ENCODE measurements around the gene C6orf118.

Gene C6orf118

GRCh38 chr6:165308926-165309731 lies at the start of gene C6orf118:
TSS of gene C6orf118 (minus strand) at chr6:165309605. CDS start at chr6:165309586, 19 bp downstream.
- no peak for FAIRE-seq

GRCh38 chr6:165345700-165346099 lies 36.3 kb upstream of the C6orf118 start:
- no peak for FAIRE-seq

- FAIRE-seq = no peak
Observed at GRCh38 chr6:165340532-165340931, 31.1 kb upstream of the C6orf118 start.

GRCh38 chr6:165325609-165326008 lies 16.2 kb upstream of the C6orf118 start:
- FAIRE-seq = no peak

- FAIRE-seq = no peak
Observed at GRCh38 chr6:165321555-165322145, 12.2 kb upstream of the C6orf118 start.

- no peak for FAIRE-seq
Observed at GRCh38 chr6:165321150-165321549, 11.7 kb upstream of the C6orf118 start.

- FAIRE-seq = no peak
Observed at GRCh38 chr6:165317723-165318122, 8.3 kb upstream of the C6orf118 start.

GRCh38 chr6:165306955-165307354 lies 2.5 kb downstream of the C6orf118 start:
- FAIRE-seq = no peak

- no peak for FAIRE-seq
Observed at GRCh38 chr6:165301372-165302246, 7.8 kb downstream of the C6orf118 start.

GRCh38 chr6:165300422-165300936 lies 8.9 kb downstream of the C6orf118 start:
- FAIRE-seq = no peak

GRCh38 chr6:165298875-165299274 lies 10.5 kb downstream of the C6orf118 start:
- FAIRE-seq = no peak

GRCh38 chr6:165298402-165298801 lies 11.0 kb downstream of the C6orf118 start:
- FAIRE-seq = no peak

GRCh38 chr6:165292657-165293056 lies 16.7 kb downstream of the C6orf118 start:
- FAIRE-seq = no peak

- FAIRE-seq = no peak
Observed at GRCh38 chr6:165274611-165275010, 34.8 kb downstream of the C6orf118 start.

- FAIRE-seq = no peak
Observed at GRCh38 chr6:165272585-165272984, 36.8 kb downstream of the C6orf118 start.

GRCh38 chr6:165268987-165269386 lies 40.4 kb downstream of the C6orf118 start:
- no peak for FAIRE-seq

- no peak for FAIRE-seq
Observed at GRCh38 chr6:165266621-165267020, 42.8 kb downstream of the C6orf118 start.

GRCh38 chr6:165266191-165266590 lies 43.2 kb downstream of the C6orf118 start:
- no peak for FAIRE-seq

- no peak for FAIRE-seq
Observed at GRCh38 chr6:165260462-165260861, 48.9 kb downstream of the C6orf118 start.

- FAIRE-seq = no peak
Observed at GRCh38 chr6:165249808-165250207, 59.6 kb downstream of the C6orf118 start.

GRCh38 chr6:165245701-165246100 lies 63.7 kb downstream of the C6orf118 start:
- FAIRE-seq = no peak

GRCh38 chr6:165245287-165245686 lies 64.1 kb downstream of the C6orf118 start:
- peak; percentile 89 for FAIRE-seq

Measured in A204.1 (cell line).